Spleen (tissue), 11 donors: ENCODE results near the gene ITPK1. TPM values are rescaled to one million over a fixed set of nuclear protein-coding genes. Genes with fewer than 3 reads are reported as not detected.

Source experiments
- DNase-seq: peaks from one replicate; pipeline ENCODE4 v3.0.0-alpha.2; 2020
- H3K27ac ChIP-seq, 8 donors: fragments of 200-600 bp; sonication (generic) in 7 of 8; 1 replicate in 4 of 8; 2 replicates in 4 of 8; pipeline versions ENCODE4 v1.5.0 to v1.8.0; 2016 to 2021; ENCODE audit warnings: inconsistent platforms in 4 of 8, mild to moderate bottlenecking in 4 of 8, moderate library complexity in 1 of 8
- H3K27me3 ChIP-seq, 7 donors: fragments of 200-600 bp; sonication (generic) in 6 of 7; replicated peaks in 1 of 7; 1 replicate in 4 of 7; 2 replicates in 3 of 7; pipeline versions ENCODE4 v1.5.0 to v1.8.0; 2016 to 2021; ENCODE audit warnings: inconsistent platforms in 3 of 7, mild to moderate bottlenecking in 1 of 7
- H3K36me3 ChIP-seq, 6 donors: fragments of 200-600 bp; sonication (generic) in 5 of 6; 1 replicate in 4 of 6; 2 replicates in 2 of 6; pipeline versions ENCODE4 v1.5.0 to v1.8.0; 2016 to 2021; ENCODE audit warnings: inconsistent platforms in 2 of 6
- H3K4me1 ChIP-seq, 6 donors: fragments of 200-600 bp; sonication (generic) in 5 of 6; 1 replicate in 3 of 6; 2 replicates in 3 of 6; pipeline versions ENCODE4 v1.5.0 to v1.8.0; 2016 to 2021; ENCODE audit warnings: inconsistent platforms in 3 of 6
- H3K4me3 ChIP-seq, 8 donors: fragments of 200-600 bp; sonication (generic) in 7 of 8; 1 replicate in 4 of 8; 2 replicates in 4 of 8; pipeline versions ENCODE4 v1.5.0 to v1.8.0; 2016 to 2021; ENCODE audit warnings: inconsistent platforms in 4 of 8, mild to moderate bottlenecking in 4 of 8, moderate library complexity in 2 of 8
- H3K9me3 ChIP-seq, 8 donors: fragments of 200-600 bp; sonication (generic) in 7 of 8; 1 replicate in 4 of 8; 2 replicates in 4 of 8; pipeline versions ENCODE4 v1.5.0 to v1.8.0; 2016 to 2021; ENCODE audit warnings: inconsistent platforms in 4 of 8
- CTCF ChIP-seq, 11 experiments: fragments of 200-600 bp in 7 of 11; fragments of 450-650 bp in 4 of 11; sonication (generic) in 4 of 11; IDR thresholded peaks in 8 of 11; conservative IDR thresholded peaks in 3 of 11; 1 replicate in 7 of 11; 2 replicates in 4 of 11; pipeline versions ENCODE4 v1.4.0 to v1.8.0; 2016 to 2021; ENCODE audit warnings: antibody characterized with exemption in 11 of 11, inconsistent platforms in 4 of 11, mild to moderate bottlenecking in 1 of 11
- POLR2A ChIP-seq, 3 donors: fragments of 450-650 bp; IDR thresholded peaks; one replicate each; pipeline ENCODE4 v1.5.1; 2017; ENCODE audit warnings: antibody characterized with exemption in 3 of 3, mild to moderate bottlenecking in 1 of 3
- POLR2AphosphoS5 ChIP-seq, 3 donors: sonication (generic); formaldehyde crosslinking; IDR thresholded peaks; one replicate each; pipeline ENCODE4 v1.5.1; 2017; ENCODE audit warnings: antibody characterized with exemption in 3 of 3
- WGBS, 5 donors: extraction: QIAGEN DNeasy Blood & Tissue Kit in 3 of 5; methylation state at CpG; one replicate each; pipeline versions ENCODE4 v1.1.5 to v1.1.7; 2013 to 2018; 5-methylcytosine and 5-hydroxymethylcytosine counted together
- intact Hi-C: fragments of 100-400 bp; cut with DNase I; formaldehyde crosslinking; loops from one replicate; pipeline ENCODE4 v1.15.0; 2023; ENCODE audit warnings: low total_unique reads
- polyA plus RNA-seq, 3 donors: library from polyadenylated mRNA; stranded (reverse); fragments of 200-250 nt; gene quantifications; one replicate each; pipeline ENCODE4 v1.2.1, GENCODE V29; 2013
- total RNA-seq, 7 donors: library from RNA; depleted of rRNA in 3 of 7; stranded (reverse); fragments of >200 nt in 3 of 7; fragmentation: NEBNext Ultra II Directional in 4 of 7; extraction: Animal tissue kit (Norgen Biotek cat#: 25700) in 4 of 7; gene quantifications; one replicate each; pipeline versions ENCODE4 v1.1.0 to v1.2.1, GENCODE V29; 2016 to 2021
- donor health status: healthy with polysubstance abuse.
- donor health status: DM: no; HTN: no; CAD: no; lungs with moderate emphysema.
- donor health status: DM: no; HTN: no; CAD: no.
- donor health status: Bipolar disorder and iron deficiency.
- donor health status: healthy.
- donor health status: DM: no; HTN: no; CAD: no.
- donor health status: DM: yes; HTN: yes; CAD: no.

ITPK1 gene
- total and polyA plus RNA-seq, 10 donors = 22.9 to 123 (median 68.0) TPM

DNA sequence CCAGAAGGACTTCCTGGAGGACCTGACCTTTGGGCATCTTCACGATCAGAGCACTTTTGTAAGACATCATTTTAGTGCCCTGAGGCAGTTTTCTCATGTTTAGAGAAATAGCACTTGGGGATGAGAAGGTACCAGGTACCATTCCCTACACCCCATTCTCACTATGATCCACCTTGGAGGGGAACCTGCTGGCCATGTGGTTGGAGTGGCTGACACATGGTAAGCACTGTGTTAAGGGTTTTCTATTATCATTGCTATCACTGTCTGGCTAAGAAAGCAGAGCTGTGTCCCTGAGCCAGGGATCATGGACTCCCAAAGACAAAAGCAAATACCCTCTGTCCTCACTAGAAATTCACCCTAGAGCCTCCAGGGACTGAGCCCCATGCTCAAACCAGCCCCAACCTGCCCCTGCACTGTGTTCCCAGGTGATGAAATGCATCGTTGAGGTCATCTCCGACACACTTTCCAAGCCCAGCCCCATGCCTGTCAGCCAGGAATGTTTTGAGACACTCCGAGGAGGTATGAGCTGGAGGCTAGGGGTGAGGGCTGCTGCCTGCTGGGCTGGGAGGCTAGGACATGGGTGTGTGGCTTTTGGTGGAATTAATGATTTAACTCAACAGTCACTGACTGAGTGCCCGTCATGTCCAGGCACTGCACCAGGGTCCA, 189.4 kb downstream of the ITPK1 start:
- Histone ChIP-seq H3K36me3 (no peaks in the 10 kb centered on the region), H3K27me3 (peaks cover 0 to 46% (median 19%) of the 10 kb centered on the region in 7 donors), H3K4me3 (no peak overlapping the region), H3K4me1 (peaks cover 0 to 25% (median 5%) of the 10 kb centered on the region in 6 donors), H3K27ac (no peak overlapping the region), H3K9me3 (no peaks in the 10 kb centered on the region)
- TF ChIP-seq CTCF (IDR thresholded peaks at IDR 0.05 in 8 of 11, conservative IDR thresholded peaks at IDR 0.05 in 3 of 11) (no peak), POLR2A (IDR thresholded peaks at IDR 0.05) (no peak), POLR2AphosphoS5 (IDR thresholded peaks at IDR 0.05) (no peak)
- intact Hi-C loops = no loop called here
- WGBS, 5 donors = 74 to 89% (median 87%) methylated on average over 5 of the region's 5 CpGs
- DNase-seq = no peak

DNA sequence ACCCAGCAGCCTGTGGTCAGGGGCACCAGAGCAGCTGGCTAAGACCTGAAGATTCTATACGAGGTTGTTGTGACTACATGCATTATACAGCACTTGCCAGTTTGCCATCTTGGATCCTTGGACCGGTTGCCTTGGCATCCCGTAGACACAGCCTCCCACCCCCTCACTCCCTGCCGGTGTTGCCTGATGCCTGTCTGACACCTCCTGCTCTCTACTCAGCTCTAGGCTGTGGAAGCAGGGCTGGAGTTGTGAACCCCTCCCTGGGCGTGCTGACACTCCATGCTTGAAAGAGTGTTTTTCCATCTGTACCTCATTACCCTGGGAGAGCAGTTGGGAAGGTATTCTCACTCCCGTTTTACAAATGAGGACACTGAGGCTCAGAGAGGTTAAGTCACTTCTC, 190.3 kb downstream of the ITPK1 start:
- no peak for TF ChIP-seq CTCF (IDR thresholded peaks at IDR 0.05 in 8 of 11, conservative IDR thresholded peaks at IDR 0.05 in 3 of 11)
- no peak for TF ChIP-seq POLR2A (IDR thresholded peaks at IDR 0.05)
- TF ChIP-seq POLR2AphosphoS5 (IDR thresholded peaks at IDR 0.05) = no peak
- 72 to 84% (median 78%) methylated on average over 6 of the region's 6 CpGs for WGBS, 5 donors
- Histone ChIP-seq H3K27ac (no peak overlapping the region), H3K27me3 (peaks cover 0 to 53% (median 19%) of the 10 kb centered on the region in 7 donors), H3K9me3 (no peaks in the 10 kb centered on the region), H3K36me3 (no peaks in the 10 kb centered on the region), H3K4me3 (no peak overlapping the region), H3K4me1 (peaks cover 0 to 25% (median 5%) of the 10 kb centered on the region in 6 donors)
- no peak for DNase-seq
- intact Hi-C loops = no loop called here

DNA sequence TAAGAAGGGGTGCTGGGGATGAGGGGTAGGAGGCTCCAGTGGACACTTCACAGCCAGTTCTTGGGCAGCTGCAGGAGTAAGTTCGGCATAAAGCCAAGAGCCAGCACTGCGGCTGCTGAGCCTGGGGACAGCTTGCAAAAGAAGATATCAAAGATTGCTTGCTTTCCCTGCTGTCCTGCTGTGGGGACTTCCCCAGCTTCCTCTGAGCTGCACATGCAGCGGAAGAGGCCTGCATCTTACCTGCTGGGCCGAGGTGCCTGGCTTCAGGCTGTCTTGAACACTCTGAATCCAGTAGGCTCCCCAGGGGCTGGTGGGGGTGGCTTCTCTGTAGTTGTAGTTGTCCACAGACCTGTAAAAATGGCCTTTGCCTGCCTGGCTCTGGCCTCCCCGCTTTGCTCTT, 191.5 kb downstream of the ITPK1 start:
- DNase-seq = no peak
- no peak for TF ChIP-seq POLR2AphosphoS5 (IDR thresholded peaks at IDR 0.05)
- no peak for TF ChIP-seq CTCF (IDR thresholded peaks at IDR 0.05 in 8 of 11, conservative IDR thresholded peaks at IDR 0.05 in 3 of 11)
- TF ChIP-seq POLR2A (IDR thresholded peaks at IDR 0.05) = no peak
- peaks cover 0 to 57% (median 19%) of the 10 kb centered on the region in 7 donors for H3K27me3 ChIP-seq
- WGBS, 5 donors = 48 to 60% (median 51%) methylated on average over 4 to 5 of the region's 5 CpGs
- no peak overlapping the region for H3K4me3 ChIP-seq
- intact Hi-C loops = no loop called here
- H3K9me3 ChIP-seq = no peaks in the 10 kb centered on the region
- no peak overlapping the region for H3K27ac ChIP-seq
- H3K4me1 ChIP-seq = peaks cover 0 to 25% (median 5%) of the 10 kb centered on the region in 6 donors
- no peaks in the 10 kb centered on the region for H3K36me3 ChIP-seq

- peaks cover 0 to 62% (median 19%) of the 10 kb centered on the region in 7 donors for H3K27me3 ChIP-seq
- H3K36me3 ChIP-seq = no peaks in the 10 kb centered on the region
- no peak overlapping the region for H3K27ac ChIP-seq
- no peaks in the 10 kb centered on the region for H3K9me3 ChIP-seq
- H3K4me3 ChIP-seq = no peak overlapping the region
- 38 to 54% (median 43%) methylated on average over 8 of the region's 8 CpGs for WGBS, 5 donors
- TF ChIP-seq CTCF (IDR thresholded peaks at IDR 0.05 in 8 of 11, conservative IDR thresholded peaks at IDR 0.05 in 3 of 11) (no peak), POLR2AphosphoS5 (IDR thresholded peaks at IDR 0.05) (no peak), POLR2A (IDR thresholded peaks at IDR 0.05) (no peak)
- intact Hi-C loops = no loop called here
- no peak for DNase-seq
- peaks cover 0 to 25% (median 5%) of the 10 kb centered on the region in 6 donors for H3K4me1 ChIP-seq
Measured at GRCh38 chr14:92923744-92924103, 192.0 kb downstream of the ITPK1 start.
